ENCODE results near the gene ZNF423.

Gene ZNF423

GRCh38 chr16:49716339-49716934 lies 139.5 kb downstream of the ZNF423 start:
- H3K27ac ChIP-seq (ENCODE audit: insufficient read depth, low read depth, low read length, poor library complexity, severe bottlenecking) = no peak overlapping the region
- 92 to 95% methylated on average over 12 of the region's 12 CpGs for WGBS, 2 experiments
- no peak overlapping the region for H3K4me3 ChIP-seq (ENCODE audit: insufficient read depth, low read depth, low read length)
- H3K36me3 ChIP-seq (ENCODE audit: control insufficient read depth, insufficient read depth, low read length) = peaks cover 3% of the 10 kb centered on the region
- no peaks in the 10 kb centered on the region for H3K9me3 ChIP-seq (ENCODE audit: control insufficient read depth, low read length)
- peaks cover 36% of the 10 kb centered on the region for H3K4me1 ChIP-seq (ENCODE audit: control insufficient read depth, insufficient read depth, low read length)
- no peaks in the 10 kb centered on the region for H3K27me3 ChIP-seq (ENCODE audit: control insufficient read depth, insufficient read depth, low read length, poor library complexity, severe bottlenecking)

- Histone ChIP-seq H3K27me3 (ENCODE audit: control insufficient read depth, insufficient read depth, low read length, poor library complexity, severe bottlenecking) (no peaks in the 10 kb centered on the region), H3K4me3 (ENCODE audit: insufficient read depth, low read depth, low read length) (no peak overlapping the region), H3K27ac (ENCODE audit: insufficient read depth, low read depth, low read length, poor library complexity, severe bottlenecking) (no peak overlapping the region), H3K4me1 (ENCODE audit: control insufficient read depth, insufficient read depth, low read length) (peaks cover 36% of the 10 kb centered on the region), H3K36me3 (ENCODE audit: control insufficient read depth, insufficient read depth, low read length) (peaks cover 3% of the 10 kb centered on the region), H3K9me3 (ENCODE audit: control insufficient read depth, low read length) (no peaks in the 10 kb centered on the region)
- WGBS, 2 experiments = 66 to 70% methylated on average over 10 of the region's 10 CpGs
Observed at GRCh38 chr16:49713770-49714169, 142.1 kb downstream of the ZNF423 start.

- Histone ChIP-seq H3K9me3 (ENCODE audit: control insufficient read depth, low read length) (no peaks in the 10 kb centered on the region), H3K36me3 (ENCODE audit: control insufficient read depth, insufficient read depth, low read length) (peaks cover 3% of the 10 kb centered on the region), H3K4me3 (ENCODE audit: insufficient read depth, low read depth, low read length) (no peak overlapping the region), H3K4me1 (ENCODE audit: control insufficient read depth, insufficient read depth, low read length) (peaks cover 36% of the 10 kb centered on the region), H3K27me3 (ENCODE audit: control insufficient read depth, insufficient read depth, low read length, poor library complexity, severe bottlenecking) (no peaks in the 10 kb centered on the region), H3K27ac (ENCODE audit: insufficient read depth, low read depth, low read length, poor library complexity, severe bottlenecking) (no peak overlapping the region)
- WGBS, 2 experiments = 91 to 92% methylated on average over 16 of the region's 16 CpGs
Observed at GRCh38 chr16:49712542-49712941, 143.4 kb downstream of the ZNF423 start.

- 91 to 92% methylated on average over 8 of the region's 9 CpGs for WGBS, 2 experiments
- H3K4me1 ChIP-seq (ENCODE audit: control insufficient read depth, insufficient read depth, low read length) = peaks cover 36% of the 10 kb centered on the region
- H3K4me3 ChIP-seq (ENCODE audit: insufficient read depth, low read depth, low read length) = no peak overlapping the region
- H3K27me3 ChIP-seq (ENCODE audit: control insufficient read depth, insufficient read depth, low read length, poor library complexity, severe bottlenecking) = no peaks in the 10 kb centered on the region
- H3K27ac ChIP-seq (ENCODE audit: insufficient read depth, low read depth, low read length, poor library complexity, severe bottlenecking) = no peak overlapping the region
- H3K9me3 ChIP-seq (ENCODE audit: control insufficient read depth, low read length) = no peaks in the 10 kb centered on the region
- H3K36me3 ChIP-seq (ENCODE audit: control insufficient read depth, insufficient read depth, low read length) = no peaks in the 10 kb centered on the region
Observed at GRCh38 chr16:49712106-49712505, 143.8 kb downstream of the ZNF423 start.

GRCh38 chr16:49709057-49709456 lies 146.9 kb downstream of the ZNF423 start:
- Histone ChIP-seq H3K4me3 (ENCODE audit: insufficient read depth, low read depth, low read length) (no peak overlapping the region), H3K9me3 (ENCODE audit: control insufficient read depth, low read length) (no peaks in the 10 kb centered on the region), H3K27me3 (ENCODE audit: control insufficient read depth, insufficient read depth, low read length, poor library complexity, severe bottlenecking) (no peaks in the 10 kb centered on the region), H3K27ac (ENCODE audit: insufficient read depth, low read depth, low read length, poor library complexity, severe bottlenecking) (no peak overlapping the region), H3K4me1 (ENCODE audit: control insufficient read depth, insufficient read depth, low read length) (peaks cover 27% of the 10 kb centered on the region), H3K36me3 (ENCODE audit: control insufficient read depth, insufficient read depth, low read length) (no peaks in the 10 kb centered on the region)
- 72 to 73% methylated on average over 12 of the region's 12 CpGs for WGBS, 2 experiments

- H3K27me3 ChIP-seq (ENCODE audit: control insufficient read depth, insufficient read depth, low read length, poor library complexity, severe bottlenecking) = no peaks in the 10 kb centered on the region
- H3K36me3 ChIP-seq (ENCODE audit: control insufficient read depth, insufficient read depth, low read length) = no peaks in the 10 kb centered on the region
- WGBS, 2 experiments = 94 to 95% methylated on average over 6 of the region's 6 CpGs
- no peak overlapping the region for H3K4me3 ChIP-seq (ENCODE audit: insufficient read depth, low read depth, low read length)
- no peaks in the 10 kb centered on the region for H3K9me3 ChIP-seq (ENCODE audit: control insufficient read depth, low read length)
- H3K4me1 ChIP-seq (ENCODE audit: control insufficient read depth, insufficient read depth, low read length) = peaks cover 27% of the 10 kb centered on the region
- no peak overlapping the region for H3K27ac ChIP-seq (ENCODE audit: insufficient read depth, low read depth, low read length, poor library complexity, severe bottlenecking)
Observed at GRCh38 chr16:49708491-49708890, 147.4 kb downstream of the ZNF423 start.

GRCh38 chr16:49706620-49707355 lies 149.1 kb downstream of the ZNF423 start:
- Histone ChIP-seq H3K27ac (ENCODE audit: insufficient read depth, low read depth, low read length, poor library complexity, severe bottlenecking) (no peak overlapping the region), H3K4me3 (ENCODE audit: insufficient read depth, low read depth, low read length) (no peak overlapping the region), H3K27me3 (ENCODE audit: control insufficient read depth, insufficient read depth, low read length, poor library complexity, severe bottlenecking) (no peaks in the 10 kb centered on the region), H3K9me3 (ENCODE audit: control insufficient read depth, low read length) (no peaks in the 10 kb centered on the region), H3K4me1 (ENCODE audit: control insufficient read depth, insufficient read depth, low read length) (peaks cover 24% of the 10 kb centered on the region), H3K36me3 (ENCODE audit: control insufficient read depth, insufficient read depth, low read length) (no peaks in the 10 kb centered on the region)
- WGBS, 2 experiments = 94 to 95% methylated on average over 11 of the region's 11 CpGs

- H3K4me1 ChIP-seq (ENCODE audit: control insufficient read depth, insufficient read depth, low read length) = peaks cover 39% of the 10 kb centered on the region
Observed at GRCh38 chr16:49704586-49705155, 151.2 kb downstream of the ZNF423 start.

GRCh38 chr16:49703483-49703882 lies 152.4 kb downstream of the ZNF423 start:
- peak overlapping the region; percentile 82 for H3K27ac ChIP-seq (ENCODE audit: insufficient read depth, low read depth, low read length, poor library complexity, severe bottlenecking)
- no peak overlapping the region for H3K4me3 ChIP-seq (ENCODE audit: insufficient read depth, low read depth, low read length)
- peaks cover 51% of the 10 kb centered on the region for H3K4me1 ChIP-seq (ENCODE audit: control insufficient read depth, insufficient read depth, low read length)
- WGBS, 2 experiments = 64 to 74% methylated on average over 3 of the region's 3 CpGs
- no peaks in the 10 kb centered on the region for H3K36me3 ChIP-seq (ENCODE audit: control insufficient read depth, insufficient read depth, low read length)
- H3K9me3 ChIP-seq (ENCODE audit: control insufficient read depth, low read length) = no peaks in the 10 kb centered on the region
- no peaks in the 10 kb centered on the region for H3K27me3 ChIP-seq (ENCODE audit: control insufficient read depth, insufficient read depth, low read length, poor library complexity, severe bottlenecking)

More at GRCh38 chr16:49704586-49705155, 151.2 kb downstream of the ZNF423 start:
- 72 to 91% methylated on average over 2 of the region's 2 CpGs for WGBS, 2 experiments
- H3K27ac ChIP-seq (ENCODE audit: insufficient read depth, low read depth, low read length, poor library complexity, severe bottlenecking) = peak overlapping the region; percentile 82
- H3K36me3 ChIP-seq (ENCODE audit: control insufficient read depth, insufficient read depth, low read length) = no peaks in the 10 kb centered on the region
- H3K27me3 ChIP-seq (ENCODE audit: control insufficient read depth, insufficient read depth, low read length, poor library complexity, severe bottlenecking) = no peaks in the 10 kb centered on the region
- H3K9me3 ChIP-seq (ENCODE audit: control insufficient read depth, low read length) = no peaks in the 10 kb centered on the region
- no peak overlapping the region for H3K4me3 ChIP-seq (ENCODE audit: insufficient read depth, low read depth, low read length)

- Histone ChIP-seq H3K4me3 (ENCODE audit: insufficient read depth, low read depth, low read length) (peak overlapping the region; percentile 27), H3K27ac (ENCODE audit: insufficient read depth, low read depth, low read length, poor library complexity, severe bottlenecking) (peak overlapping the region; percentile 82), H3K36me3 (ENCODE audit: control insufficient read depth, insufficient read depth, low read length) (no peaks in the 10 kb centered on the region), H3K4me1 (ENCODE audit: control insufficient read depth, insufficient read depth, low read length) (peaks cover 66% of the 10 kb centered on the region), H3K27me3 (ENCODE audit: control insufficient read depth, insufficient read depth, low read length, poor library complexity, severe bottlenecking) (no peaks in the 10 kb centered on the region), H3K9me3 (ENCODE audit: control insufficient read depth, low read length) (no peaks in the 10 kb centered on the region)
- WGBS, 2 experiments = 0% methylated on average over 15 of the region's 15 CpGs
Observed at GRCh38 chr16:49701789-49702494, 154.0 kb downstream of the ZNF423 start.

All from ectodermal cell (in vitro differentiated cells).